ENCODE results near the gene CNFN.
"Not testable (repeated sequence)": the region's sequence is repeated elsewhere in the genome, so short reads cannot be mapped to it uniquely, and the experiment has no call there.

CNFN gene

DNA sequence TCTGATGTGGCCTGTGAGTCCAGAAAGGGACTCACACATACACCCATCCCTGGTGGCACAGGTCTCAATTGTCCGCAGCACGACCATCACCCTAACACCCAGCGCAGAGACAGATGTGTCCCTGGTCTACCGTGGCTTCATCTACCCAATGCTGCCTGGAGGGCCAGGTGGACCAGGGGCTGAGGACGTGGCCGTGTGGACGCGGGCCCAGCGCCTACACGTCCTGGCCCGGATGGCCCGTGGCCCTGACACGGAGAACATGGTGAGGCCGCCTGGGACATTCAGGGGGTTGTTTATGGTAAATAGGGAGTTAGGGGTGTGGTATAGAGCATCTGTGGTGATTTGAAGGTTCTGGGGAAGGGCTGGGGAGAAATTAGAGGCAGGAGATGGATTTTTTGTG lies 41.9 kb downstream of the CNFN start:
- no peak for DNase-seq

DNA sequence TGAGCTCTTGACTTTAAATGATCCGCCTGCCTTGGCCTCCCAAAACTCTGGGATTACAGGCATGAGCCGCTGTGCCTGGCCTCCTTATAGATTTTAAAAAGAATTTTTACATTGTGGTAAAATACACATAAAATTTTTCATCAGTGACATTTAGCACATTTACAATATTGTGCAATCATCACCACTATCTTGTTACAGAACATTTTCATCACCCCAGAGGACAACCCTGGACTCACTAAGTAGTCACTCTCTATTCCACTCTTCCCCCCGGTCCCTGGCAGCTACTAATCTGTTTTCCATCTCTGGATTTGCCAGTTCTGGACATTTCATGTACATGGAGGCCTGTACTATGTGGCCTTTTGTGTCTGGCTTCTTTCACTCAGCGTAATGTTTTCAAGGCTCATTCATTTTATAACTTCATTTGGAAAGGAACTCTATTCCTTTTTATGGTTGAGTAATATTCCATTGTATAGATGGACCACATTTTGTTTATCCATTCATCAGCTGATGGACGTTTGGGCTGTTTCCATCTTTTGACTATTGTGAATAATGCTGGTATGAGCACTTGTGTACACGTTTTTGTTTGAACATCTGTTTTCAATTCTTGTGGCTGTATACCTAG lies 44.8 kb downstream of the CNFN start:
- no peak for DNase-seq

DNA sequence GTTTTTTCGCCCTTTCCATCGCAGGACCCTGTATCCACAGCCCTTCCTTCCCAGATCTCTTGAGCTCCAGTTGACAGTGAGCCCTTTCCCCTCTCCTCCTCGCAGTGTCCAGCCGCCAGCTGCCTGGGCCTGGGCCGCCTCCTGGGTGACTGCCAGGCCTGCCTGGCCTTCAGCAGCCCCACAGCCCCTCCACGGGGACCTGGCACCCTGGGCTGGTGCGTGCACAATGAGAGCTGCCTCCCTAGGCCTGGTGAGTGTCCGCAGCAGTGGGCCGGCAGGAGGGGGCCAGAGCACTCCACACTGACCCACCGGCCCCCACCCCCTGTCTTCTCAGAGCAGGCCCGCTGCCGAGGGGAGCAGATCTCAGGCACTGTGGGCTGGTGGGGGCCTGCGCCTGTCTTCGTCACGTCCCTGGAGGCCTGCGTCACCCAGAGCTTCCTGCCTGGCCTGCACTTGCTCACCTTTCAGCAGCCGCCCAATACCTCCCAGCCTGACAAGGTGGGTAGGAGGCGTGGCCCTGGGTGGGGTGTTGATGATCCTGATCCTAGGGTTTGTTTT lies 45.7 kb downstream of the CNFN start:
- no peak for DNase-seq

- no peak for DNase-seq
Observed at GRCh38 chr19:42343344-42344110, 46.6 kb downstream of the CNFN start.

- DNase-seq, result not testable (repeated sequence)
Observed at GRCh38 chr19:42339922-42340321, 50.2 kb downstream of the CNFN start.

- not testable (repeated sequence) for DNase-seq
Observed at GRCh38 chr19:42339126-42339860, 50.8 kb downstream of the CNFN start.

Data from retina (tissue), 1 donor.